C4-2B (cell line): ENCODE measurements around the gene LAMC3.

ENCODE experiments used
- H3K27ac ChIP-seq: fragments of 450-650 bp; 2 replicates; pipeline ENCODE4 v1.5.1; 2017
- CTCF ChIP-seq: fragments of 450-650 bp; conservative IDR thresholded peaks from 2 replicates; pipeline ENCODE4 v1.5.1; 2017; ENCODE audit warnings: mild to moderate bottlenecking
- ZFX ChIP-seq: fragments of 450-650 bp; IDR thresholded peaks from 2 replicates; pipeline ENCODE4 v1.6.1; 2017

Gene LAMC3

DNA sequence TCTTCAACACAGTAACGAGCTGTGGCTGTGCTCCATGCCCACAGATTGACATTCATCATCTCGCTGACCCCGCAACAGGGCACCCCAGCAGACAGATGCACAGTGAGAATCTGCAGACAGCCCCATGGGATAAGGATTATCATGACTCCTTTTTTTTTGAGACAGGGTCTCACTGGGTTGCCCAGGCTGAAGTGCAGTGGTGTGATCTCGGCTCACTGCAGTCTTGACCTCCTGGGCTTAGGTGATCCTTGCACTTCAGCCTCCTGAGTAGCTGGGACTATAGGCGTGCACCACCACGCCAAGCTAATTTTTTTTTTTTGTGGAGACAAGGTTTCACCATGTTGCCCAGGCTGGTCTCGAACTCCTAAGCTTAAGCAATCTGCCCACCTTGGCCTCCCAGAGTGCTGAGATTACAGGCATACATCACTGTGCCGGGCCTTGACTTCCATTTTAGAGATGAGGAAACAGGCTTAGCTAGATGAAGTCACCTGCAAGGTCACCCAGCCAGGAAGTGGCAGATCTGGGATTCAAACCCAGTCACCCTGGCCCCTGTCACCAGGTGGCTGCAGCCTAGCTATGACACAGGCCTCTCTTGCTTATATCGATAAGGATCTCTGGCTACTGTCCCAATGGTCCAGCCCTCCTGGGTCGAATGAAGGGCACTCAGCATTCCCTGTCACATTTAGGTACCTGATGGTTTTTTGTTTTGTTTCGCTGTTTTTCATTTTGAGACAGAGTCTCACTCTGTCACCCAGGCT is 92.4 kb downstream of the LAMC3 start:
- H3K27ac ChIP-seq = peak overlapping the region; percentile 22
- TF ChIP-seq ZFX (no peak), CTCF (no peak)

DNA sequence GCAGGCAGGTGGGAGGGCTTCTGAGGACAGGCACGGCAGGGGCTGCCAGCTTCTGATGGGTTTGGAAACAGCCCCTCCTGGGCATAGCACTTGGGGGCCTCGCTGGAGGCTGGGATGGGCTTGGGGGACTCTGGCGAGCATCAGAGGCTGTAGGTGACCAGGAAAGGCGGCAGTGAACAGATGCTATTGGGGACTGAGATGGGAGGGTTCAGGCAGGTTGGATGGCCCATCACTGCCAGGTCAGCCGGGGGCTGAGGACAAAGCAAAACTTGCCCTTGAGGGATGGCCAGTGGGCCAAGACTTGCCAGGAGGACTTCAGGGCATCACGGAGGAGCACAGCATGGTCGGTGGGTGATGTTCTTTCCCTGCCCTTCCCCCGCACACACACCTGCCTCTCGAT is 94.0 kb downstream of the LAMC3 start:
- no peak overlapping the region for H3K27ac ChIP-seq
- TF ChIP-seq CTCF = no peak
- TF ChIP-seq ZFX = no peak

- TF ChIP-seq CTCF = no peak
- no peak for TF ChIP-seq ZFX
These were observed 94.6 kb downstream of the LAMC3 start for GRCh38 chr9:131103535-131103934.

GRCh38 chr9:131104016-131104740 is 95.2 kb downstream of the LAMC3 start:
- H3K27ac ChIP-seq = no peak overlapping the region
- TF ChIP-seq ZFX (no peak), CTCF (no peak)

More at GRCh38 chr9:131103535-131103934, 94.6 kb downstream of the LAMC3 start:
- H3K27ac ChIP-seq = no peak overlapping the region

- H3K27ac ChIP-seq = no peak overlapping the region
- no peak for TF ChIP-seq ZFX
- TF ChIP-seq CTCF = no peak
These were observed 97.0 kb downstream of the LAMC3 start for GRCh38 chr9:131105952-131106351.

- TF ChIP-seq ZFX (no peak), CTCF (no peak)
- H3K27ac ChIP-seq = no peak overlapping the region
These were observed 98.8 kb downstream of the LAMC3 start for GRCh38 chr9:131107760-131108159.

- no peak overlapping the region for H3K27ac ChIP-seq
- TF ChIP-seq CTCF (no peak), ZFX (no peak)
These were observed 102.3 kb downstream of the LAMC3 start for GRCh38 chr9:131111186-131111853.
